Measurements from ENCODE around the gene PEAR1.

Gene PEAR1

GRCh38 chr1:156893048-156893953, at the start of gene PEAR1:
TSS of gene PEAR1 (plus strand) at chr1:156893718. CDS start at chr1:156903927, 10,209 bp downstream.
- H3K36me3 ChIP-seq (ENCODE audit: control insufficient read depth, insufficient read depth, low read length), result no peaks in the 10 kb centered on the region
- H3K27me3 ChIP-seq (ENCODE audit: control insufficient read depth, insufficient read depth, low read length), result peaks cover 10% of the 10 kb centered on the region
- no peaks in the 10 kb centered on the region for H3K4me1 ChIP-seq (ENCODE audit: control insufficient read depth, insufficient read depth, low read length)
- no peak within 1 kb of the TSS for H3K9ac ChIP-seq (ENCODE audit: low read length)
- peak within 1 kb of the TSS; percentile 53 for H3K4me3 ChIP-seq (ENCODE audit: low read length)
- peak within 1 kb of the TSS; percentile 56 for H3K27ac ChIP-seq (ENCODE audit: low read depth, low read length)

GRCh38 chr1:156844102-156844501, 49.4 kb upstream of the PEAR1 start:
- peaks cover 17% of the 10 kb centered on the region for H3K27me3 ChIP-seq (ENCODE audit: control insufficient read depth, insufficient read depth, low read length)
- no peak overlapping the region for H3K9ac ChIP-seq (ENCODE audit: low read length)
- H3K4me3 ChIP-seq (ENCODE audit: low read length), result no peak overlapping the region
- H3K36me3 ChIP-seq (ENCODE audit: control insufficient read depth, insufficient read depth, low read length), result no peaks in the 10 kb centered on the region
- no peaks in the 10 kb centered on the region for H3K4me1 ChIP-seq (ENCODE audit: control insufficient read depth, insufficient read depth, low read length)
- H3K27ac ChIP-seq (ENCODE audit: low read depth, low read length), result no peak overlapping the region

- no peaks in the 10 kb centered on the region for H3K36me3 ChIP-seq (ENCODE audit: control insufficient read depth, insufficient read depth, low read length)
- no peak overlapping the region for H3K27ac ChIP-seq (ENCODE audit: low read depth, low read length)
- H3K27me3 ChIP-seq (ENCODE audit: control insufficient read depth, insufficient read depth, low read length), result peaks cover 14% of the 10 kb centered on the region
- H3K4me3 ChIP-seq (ENCODE audit: low read length), result no peak overlapping the region
- H3K4me1 ChIP-seq (ENCODE audit: control insufficient read depth, insufficient read depth, low read length), result no peaks in the 10 kb centered on the region
- no peak overlapping the region for H3K9ac ChIP-seq (ENCODE audit: low read length)
Measured at GRCh38 chr1:156844638-156845037, 48.9 kb upstream of the PEAR1 start.

GRCh38 chr1:156845055-156845952, 48.2 kb upstream of the PEAR1 start:
- H3K4me3 ChIP-seq (ENCODE audit: low read length), result no peak overlapping the region

GRCh38 chr1:156845953-156846545, 47.5 kb upstream of the PEAR1 start:
- Histone ChIP-seq H3K4me3 (ENCODE audit: low read length) (no peak overlapping the region), H3K36me3 (ENCODE audit: control insufficient read depth, insufficient read depth, low read length) (no peaks in the 10 kb centered on the region), H3K27ac (ENCODE audit: low read depth, low read length) (no peak overlapping the region), H3K4me1 (ENCODE audit: control insufficient read depth, insufficient read depth, low read length) (no peaks in the 10 kb centered on the region), H3K9ac (ENCODE audit: low read length) (no peak overlapping the region), H3K27me3 (ENCODE audit: control insufficient read depth, insufficient read depth, low read length) (peaks cover 14% of the 10 kb centered on the region)

More at GRCh38 chr1:156845055-156845952, 48.2 kb upstream of the PEAR1 start:
- Histone ChIP-seq H3K9ac (ENCODE audit: low read length) (no peak overlapping the region), H3K27ac (ENCODE audit: low read depth, low read length) (no peak overlapping the region), H3K36me3 (ENCODE audit: control insufficient read depth, insufficient read depth, low read length) (no peaks in the 10 kb centered on the region), H3K4me1 (ENCODE audit: control insufficient read depth, insufficient read depth, low read length) (no peaks in the 10 kb centered on the region), H3K27me3 (ENCODE audit: control insufficient read depth, insufficient read depth, low read length) (peaks cover 14% of the 10 kb centered on the region)

GRCh38 chr1:156846643-156847042, 46.9 kb upstream of the PEAR1 start:
- Histone ChIP-seq H3K27ac (ENCODE audit: low read depth, low read length) (no peak overlapping the region), H3K27me3 (ENCODE audit: control insufficient read depth, insufficient read depth, low read length) (peaks cover 14% of the 10 kb centered on the region)

GRCh38 chr1:156847591-156848460, 45.7 kb upstream of the PEAR1 start:
- peaks cover 14% of the 10 kb centered on the region for H3K27me3 ChIP-seq (ENCODE audit: control insufficient read depth, insufficient read depth, low read length)
- H3K36me3 ChIP-seq (ENCODE audit: control insufficient read depth, insufficient read depth, low read length), result no peaks in the 10 kb centered on the region
- no peak overlapping the region for H3K4me3 ChIP-seq (ENCODE audit: low read length)
- no peak overlapping the region for H3K9ac ChIP-seq (ENCODE audit: low read length)
- H3K27ac ChIP-seq (ENCODE audit: low read depth, low read length), result no peak overlapping the region
- H3K4me1 ChIP-seq (ENCODE audit: control insufficient read depth, insufficient read depth, low read length), result no peaks in the 10 kb centered on the region

More at GRCh38 chr1:156846643-156847042, 46.9 kb upstream of the PEAR1 start:
- Histone ChIP-seq H3K36me3 (ENCODE audit: control insufficient read depth, insufficient read depth, low read length) (no peaks in the 10 kb centered on the region), H3K4me3 (ENCODE audit: low read length) (no peak overlapping the region), H3K9ac (ENCODE audit: low read length) (no peak overlapping the region), H3K4me1 (ENCODE audit: control insufficient read depth, insufficient read depth, low read length) (no peaks in the 10 kb centered on the region)

- H3K9ac ChIP-seq (ENCODE audit: low read length), result no peak overlapping the region
- H3K4me1 ChIP-seq (ENCODE audit: control insufficient read depth, insufficient read depth, low read length), result no peaks in the 10 kb centered on the region
- H3K27ac ChIP-seq (ENCODE audit: low read depth, low read length), result no peak overlapping the region
- H3K4me3 ChIP-seq (ENCODE audit: low read length), result no peak overlapping the region
- no peaks in the 10 kb centered on the region for H3K36me3 ChIP-seq (ENCODE audit: control insufficient read depth, insufficient read depth, low read length)
- H3K27me3 ChIP-seq (ENCODE audit: control insufficient read depth, insufficient read depth, low read length), result peaks cover 9% of the 10 kb centered on the region
Measured at GRCh38 chr1:156848461-156849150, 44.9 kb upstream of the PEAR1 start.

GRCh38 chr1:156849151-156849496, 44.4 kb upstream of the PEAR1 start:
- no peaks in the 10 kb centered on the region for H3K4me1 ChIP-seq (ENCODE audit: control insufficient read depth, insufficient read depth, low read length)
- no peak overlapping the region for H3K9ac ChIP-seq (ENCODE audit: low read length)
- H3K36me3 ChIP-seq (ENCODE audit: control insufficient read depth, insufficient read depth, low read length), result no peaks in the 10 kb centered on the region
- no peak overlapping the region for H3K27ac ChIP-seq (ENCODE audit: low read depth, low read length)
- peaks cover 9% of the 10 kb centered on the region for H3K27me3 ChIP-seq (ENCODE audit: control insufficient read depth, insufficient read depth, low read length)
- H3K4me3 ChIP-seq (ENCODE audit: low read length), result no peak overlapping the region

GRCh38 chr1:156851779-156852417, 41.6 kb upstream of the PEAR1 start:
- H3K9ac ChIP-seq (ENCODE audit: low read length), result no peak overlapping the region
- no peak overlapping the region for H3K4me3 ChIP-seq (ENCODE audit: low read length)
- no peaks in the 10 kb centered on the region for H3K36me3 ChIP-seq (ENCODE audit: control insufficient read depth, insufficient read depth, low read length)
- H3K27ac ChIP-seq (ENCODE audit: low read depth, low read length), result no peak overlapping the region
- no peaks in the 10 kb centered on the region for H3K27me3 ChIP-seq (ENCODE audit: control insufficient read depth, insufficient read depth, low read length)
- H3K4me1 ChIP-seq (ENCODE audit: control insufficient read depth, insufficient read depth, low read length), result no peaks in the 10 kb centered on the region

GRCh38 chr1:156852418-156852874, 41.1 kb upstream of the PEAR1 start:
- Histone ChIP-seq H3K36me3 (ENCODE audit: control insufficient read depth, insufficient read depth, low read length) (no peaks in the 10 kb centered on the region), H3K27me3 (ENCODE audit: control insufficient read depth, insufficient read depth, low read length) (peaks cover 3% of the 10 kb centered on the region), H3K9ac (ENCODE audit: low read length) (no peak overlapping the region), H3K4me3 (ENCODE audit: low read length) (no peak overlapping the region), H3K4me1 (ENCODE audit: control insufficient read depth, insufficient read depth, low read length) (no peaks in the 10 kb centered on the region), H3K27ac (ENCODE audit: low read depth, low read length) (no peak overlapping the region)

All from rectal smooth muscle tissue (tissue), 1 donor.